Measurements from ENCODE around the gene CNOT3. TPM values are rescaled to one million over a fixed set of nuclear protein-coding genes. Genes with fewer than 3 reads are reported as not detected.
A peak's percentile ranks its signal among the peaks of the same experiment; 100 is the strongest.

Gene CNOT3
- total and polyA plus RNA-seq, 2 of the 13 experiments (the other 11 are each of a cell fraction or from before 2014, with no cell fraction given): 4.3 to 5.8 TPM

DNA sequence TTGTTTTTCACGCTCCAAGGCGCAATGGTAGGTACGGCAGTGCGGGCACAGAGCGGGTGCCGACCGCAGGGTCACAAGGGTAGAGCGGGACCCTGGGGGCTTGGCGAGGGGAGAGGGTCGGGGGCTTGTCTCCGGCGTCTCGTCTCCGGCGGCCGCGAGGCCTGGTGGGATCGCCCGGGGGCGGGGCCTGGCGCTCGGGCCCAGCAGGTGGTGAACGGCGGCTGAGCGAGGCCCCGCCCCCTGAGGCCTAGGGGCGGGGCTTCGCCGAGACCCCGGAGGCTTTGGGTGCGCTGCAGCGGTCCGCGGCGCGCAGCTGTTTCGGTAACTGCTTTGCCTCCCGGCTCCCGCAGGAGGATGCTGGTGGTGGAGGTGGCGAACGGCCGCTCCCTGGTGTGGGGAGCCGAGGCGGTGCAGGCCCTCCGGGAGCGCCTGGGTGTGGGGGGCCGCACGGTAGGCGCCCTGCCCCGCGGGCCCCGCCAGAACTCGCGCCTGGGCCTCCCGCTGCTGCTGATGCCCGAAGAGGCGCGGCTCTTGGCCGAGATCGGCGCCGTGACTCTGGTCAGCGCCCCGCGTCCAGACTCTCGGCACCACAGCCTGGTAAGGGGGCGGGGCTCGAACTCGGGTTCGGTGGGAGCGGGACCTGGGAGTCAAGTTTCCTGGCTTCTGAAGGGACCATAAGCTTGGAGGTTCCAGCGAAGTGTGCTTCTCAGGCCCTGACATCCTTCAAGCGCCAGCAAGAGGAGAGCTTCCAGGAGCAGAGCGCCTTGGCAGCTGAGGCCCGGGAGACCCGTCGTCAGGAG, 53.6 kb downstream of the CNOT3 start, which contains the start of gene TSEN34 (continued):
- TF ChIP-seq, protein P1, sequence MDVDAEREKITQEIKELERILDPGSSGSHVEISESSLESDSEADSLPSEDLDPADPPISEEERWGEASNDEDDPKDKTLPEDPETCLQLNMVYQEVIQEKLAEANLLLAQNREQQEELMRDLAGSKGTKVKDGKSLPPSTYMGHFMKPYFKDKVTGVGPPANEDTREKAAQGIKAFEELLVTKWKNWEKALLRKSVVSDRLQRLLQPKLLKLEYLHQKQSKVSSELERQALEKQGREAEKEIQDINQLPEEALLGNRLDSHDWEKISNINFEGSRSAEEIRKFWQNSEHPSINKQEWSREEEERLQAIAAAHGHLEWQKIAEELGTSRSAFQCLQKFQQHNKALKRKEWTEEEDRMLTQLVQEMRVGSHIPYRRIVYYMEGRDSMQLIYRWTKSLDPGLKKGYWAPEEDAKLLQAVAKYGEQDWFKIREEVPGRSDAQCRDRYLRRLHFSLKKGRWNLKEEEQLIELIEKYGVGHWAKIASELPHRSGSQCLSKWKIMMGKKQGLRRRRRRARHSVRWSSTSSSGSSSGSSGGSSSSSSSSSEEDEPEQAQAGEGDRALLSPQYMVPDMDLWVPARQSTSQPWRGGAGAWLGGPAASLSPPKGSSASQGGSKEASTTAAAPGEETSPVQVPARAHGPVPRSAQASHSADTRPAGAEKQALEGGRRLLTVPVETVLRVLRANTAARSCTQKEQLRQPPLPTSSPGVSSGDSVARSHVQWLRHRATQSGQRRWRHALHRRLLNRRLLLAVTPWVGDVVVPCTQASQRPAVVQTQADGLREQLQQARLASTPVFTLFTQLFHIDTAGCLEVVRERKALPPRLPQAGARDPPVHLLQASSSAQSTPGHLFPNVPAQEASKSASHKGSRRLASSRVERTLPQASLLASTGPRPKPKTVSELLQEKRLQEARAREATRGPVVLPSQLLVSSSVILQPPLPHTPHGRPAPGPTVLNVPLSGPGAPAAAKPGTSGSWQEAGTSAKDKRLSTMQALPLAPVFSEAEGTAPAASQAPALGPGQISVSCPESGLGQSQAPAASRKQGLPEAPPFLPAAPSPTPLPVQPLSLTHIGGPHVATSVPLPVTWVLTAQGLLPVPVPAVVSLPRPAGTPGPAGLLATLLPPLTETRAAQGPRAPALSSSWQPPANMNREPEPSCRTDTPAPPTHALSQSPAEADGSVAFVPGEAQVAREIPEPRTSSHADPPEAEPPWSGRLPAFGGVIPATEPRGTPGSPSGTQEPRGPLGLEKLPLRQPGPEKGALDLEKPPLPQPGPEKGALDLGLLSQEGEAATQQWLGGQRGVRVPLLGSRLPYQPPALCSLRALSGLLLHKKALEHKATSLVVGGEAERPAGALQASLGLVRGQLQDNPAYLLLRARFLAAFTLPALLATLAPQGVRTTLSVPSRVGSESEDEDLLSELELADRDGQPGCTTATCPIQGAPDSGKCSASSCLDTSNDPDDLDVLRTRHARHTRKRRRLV (CRISPR knock-in tag; IDR thresholded peaks at IDR 0.05): no peak
- TF ChIP-seq, protein P2, sequence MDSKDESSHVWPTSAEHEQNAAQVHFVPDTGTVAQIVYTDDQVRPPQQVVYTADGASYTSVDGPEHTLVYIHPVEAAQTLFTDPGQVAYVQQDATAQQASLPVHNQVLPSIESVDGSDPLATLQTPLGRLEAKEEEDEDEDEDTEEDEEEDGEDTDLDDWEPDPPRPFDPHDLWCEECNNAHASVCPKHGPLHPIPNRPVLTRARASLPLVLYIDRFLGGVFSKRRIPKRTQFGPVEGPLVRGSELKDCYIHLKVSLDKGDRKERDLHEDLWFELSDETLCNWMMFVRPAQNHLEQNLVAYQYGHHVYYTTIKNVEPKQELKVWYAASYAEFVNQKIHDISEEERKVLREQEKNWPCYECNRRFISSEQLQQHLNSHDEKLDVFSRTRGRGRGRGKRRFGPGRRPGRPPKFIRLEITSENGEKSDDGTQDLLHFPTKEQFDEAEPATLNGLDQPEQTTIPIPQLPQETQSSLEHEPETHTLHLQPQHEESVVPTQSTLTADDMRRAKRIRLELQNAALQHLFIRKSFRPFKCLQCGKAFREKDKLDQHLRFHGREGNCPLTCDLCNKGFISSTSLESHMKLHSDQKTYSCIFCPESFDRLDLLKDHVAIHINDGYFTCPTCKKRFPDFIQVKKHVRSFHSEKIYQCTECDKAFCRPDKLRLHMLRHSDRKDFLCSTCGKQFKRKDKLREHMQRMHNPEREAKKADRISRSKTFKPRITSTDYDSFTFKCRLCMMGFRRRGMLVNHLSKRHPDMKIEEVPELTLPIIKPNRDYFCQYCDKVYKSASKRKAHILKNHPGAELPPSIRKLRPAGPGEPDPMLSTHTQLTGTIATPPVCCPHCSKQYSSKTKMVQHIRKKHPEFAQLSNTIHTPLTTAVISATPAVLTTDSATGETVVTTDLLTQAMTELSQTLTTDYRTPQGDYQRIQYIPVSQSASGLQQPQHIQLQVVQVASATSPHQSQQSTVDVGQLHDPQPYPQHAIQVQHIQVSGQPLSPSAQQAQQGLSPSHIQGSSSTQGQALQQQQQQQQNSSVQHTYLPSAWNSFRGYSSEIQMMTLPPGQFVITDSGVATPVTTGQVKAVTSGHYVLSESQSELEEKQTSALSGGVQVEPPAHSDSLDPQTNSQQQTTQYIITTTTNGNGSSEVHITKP (CRISPR knock-in tag; IDR thresholded peaks at IDR 0.05; ENCODE audit: low read depth): peak; percentile 94; the same call in 1 of the 2 replicates
- TF ChIP-seq, protein P3, sequence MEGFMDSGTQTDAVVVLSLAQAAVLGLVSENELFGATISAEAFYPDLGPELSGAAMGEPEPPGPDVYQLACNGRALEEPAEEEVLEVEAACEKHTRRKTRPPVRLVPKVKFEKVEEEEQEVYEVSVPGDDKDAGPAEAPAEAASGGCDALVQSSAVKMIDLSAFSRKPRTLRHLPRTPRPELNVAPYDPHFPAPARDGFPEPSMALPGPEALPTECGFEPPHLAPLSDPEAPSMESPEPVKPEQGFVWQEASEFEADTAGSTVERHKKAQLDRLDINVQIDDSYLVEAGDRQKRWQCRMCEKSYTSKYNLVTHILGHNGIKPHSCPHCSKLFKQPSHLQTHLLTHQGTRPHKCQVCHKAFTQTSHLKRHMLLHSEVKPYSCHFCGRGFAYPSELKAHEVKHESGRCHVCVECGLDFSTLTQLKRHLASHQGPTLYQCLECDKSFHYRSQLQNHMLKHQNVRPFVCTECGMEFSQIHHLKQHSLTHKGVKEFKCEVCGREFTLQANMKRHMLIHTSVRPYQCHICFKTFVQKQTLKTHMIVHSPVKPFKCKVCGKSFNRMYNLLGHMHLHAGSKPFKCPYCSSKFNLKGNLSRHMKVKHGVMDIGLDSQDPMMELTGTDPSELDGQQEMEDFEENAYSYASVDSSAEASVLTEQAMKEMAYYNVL (CRISPR knock-in tag; IDR thresholded peaks at IDR 0.05; ENCODE audit: borderline replicate concordance): no peak
- TF ChIP-seq ZNF552 (CRISPR knock-in tag; IDR thresholded peaks at IDR 0.05; ENCODE audit: borderline replicate concordance) (no peak), HDAC1 (CRISPR knock-in tag; IDR thresholded peaks at IDR 0.05) (peak; percentile 64), AGO1 (IDR thresholded peaks at IDR 0.05; ENCODE audit: low read depth, low read length, poor library complexity, severe bottlenecking) (peak; percentile 36), SALL1 (CRISPR knock-in tag; IDR thresholded peaks at IDR 0.05) (peak; percentile 33; the same call in 1 of the 2 replicates), ZC3H13 (CRISPR knock-in tag; IDR thresholded peaks at IDR 0.05) (peak; percentile 61; the same call in 1 of the 2 replicates), AHR (CRISPR knock-in tag; IDR thresholded peaks at IDR 0.05) (peak; percentile 20; the same call in 1 of the 2 replicates)
- TF ChIP-seq, protein P4, sequence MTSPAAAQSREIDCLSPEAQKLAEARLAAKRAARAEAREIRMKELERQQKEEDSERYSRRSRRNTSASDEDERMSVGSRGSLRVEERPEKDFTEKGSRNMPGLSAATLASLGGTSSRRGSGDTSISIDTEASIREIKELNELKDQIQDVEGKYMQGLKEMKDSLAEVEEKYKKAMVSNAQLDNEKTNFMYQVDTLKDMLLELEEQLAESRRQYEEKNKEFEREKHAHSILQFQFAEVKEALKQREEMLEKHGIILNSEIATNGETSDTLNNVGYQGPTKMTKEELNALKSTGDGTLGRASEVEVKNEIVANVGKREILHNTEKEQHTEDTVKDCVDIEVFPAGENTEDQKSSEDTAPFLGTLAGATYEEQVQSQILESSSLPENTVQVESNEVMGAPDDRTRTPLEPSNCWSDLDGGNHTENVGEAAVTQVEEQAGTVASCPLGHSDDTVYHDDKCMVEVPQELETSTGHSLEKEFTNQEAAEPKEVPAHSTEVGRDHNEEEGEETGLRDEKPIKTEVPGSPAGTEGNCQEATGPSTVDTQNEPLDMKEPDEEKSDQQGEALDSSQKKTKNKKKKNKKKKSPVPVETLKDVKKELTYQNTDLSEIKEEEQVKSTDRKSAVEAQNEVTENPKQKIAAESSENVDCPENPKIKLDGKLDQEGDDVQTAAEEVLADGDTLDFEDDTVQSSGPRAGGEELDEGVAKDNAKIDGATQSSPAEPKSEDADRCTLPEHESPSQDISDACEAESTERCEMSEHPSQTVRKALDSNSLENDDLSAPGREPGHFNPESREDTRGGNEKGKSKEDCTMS (CRISPR knock-in tag; conservative IDR thresholded peaks at IDR 0.05): no peak
- TF ChIP-seq, protein P5, sequence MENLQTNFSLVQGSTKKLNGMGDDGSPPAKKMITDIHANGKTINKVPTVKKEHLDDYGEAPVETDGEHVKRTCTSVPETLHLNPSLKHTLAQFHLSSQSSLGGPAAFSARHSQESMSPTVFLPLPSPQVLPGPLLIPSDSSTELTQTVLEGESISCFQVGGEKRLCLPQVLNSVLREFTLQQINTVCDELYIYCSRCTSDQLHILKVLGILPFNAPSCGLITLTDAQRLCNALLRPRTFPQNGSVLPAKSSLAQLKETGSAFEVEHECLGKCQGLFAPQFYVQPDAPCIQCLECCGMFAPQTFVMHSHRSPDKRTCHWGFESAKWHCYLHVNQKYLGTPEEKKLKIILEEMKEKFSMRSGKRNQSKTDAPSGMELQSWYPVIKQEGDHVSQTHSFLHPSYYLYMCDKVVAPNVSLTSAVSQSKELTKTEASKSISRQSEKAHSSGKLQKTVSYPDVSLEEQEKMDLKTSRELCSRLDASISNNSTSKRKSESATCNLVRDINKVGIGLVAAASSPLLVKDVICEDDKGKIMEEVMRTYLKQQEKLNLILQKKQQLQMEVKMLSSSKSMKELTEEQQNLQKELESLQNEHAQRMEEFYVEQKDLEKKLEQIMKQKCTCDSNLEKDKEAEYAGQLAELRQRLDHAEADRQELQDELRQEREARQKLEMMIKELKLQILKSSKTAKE (CRISPR knock-in tag; IDR thresholded peaks at IDR 0.05; ENCODE audit: borderline replicate concordance): no peak

All from HepG2 (cell line).